Breast epithelium (tissue), 3 donors: ENCODE data around the gene KRTAP19-6.

Source experiments
- POLR2A ChIP-seq: fragments of 450-650 bp; IDR thresholded peaks from one replicate; pipeline ENCODE4 v1.6.1; 2016; ENCODE audit warnings: antibody characterized with exemption, mild to moderate bottlenecking, moderate library complexity
- TF ChIP-seq, protein P1 (sequence below), 3 donors: fragments of 450-650 bp; IDR thresholded peaks; one replicate each; pipeline ENCODE4 v1.5.1; 2016 to 2017; ENCODE audit warnings: antibody characterized with exemption in 3 of 3, mild to moderate bottlenecking in 3 of 3, moderate library complexity in 3 of 3

GRCh38 chr21:30552782-30553181, 11.1 kb upstream of the KRTAP19-6 start:
- TF ChIP-seq, protein P1, sequence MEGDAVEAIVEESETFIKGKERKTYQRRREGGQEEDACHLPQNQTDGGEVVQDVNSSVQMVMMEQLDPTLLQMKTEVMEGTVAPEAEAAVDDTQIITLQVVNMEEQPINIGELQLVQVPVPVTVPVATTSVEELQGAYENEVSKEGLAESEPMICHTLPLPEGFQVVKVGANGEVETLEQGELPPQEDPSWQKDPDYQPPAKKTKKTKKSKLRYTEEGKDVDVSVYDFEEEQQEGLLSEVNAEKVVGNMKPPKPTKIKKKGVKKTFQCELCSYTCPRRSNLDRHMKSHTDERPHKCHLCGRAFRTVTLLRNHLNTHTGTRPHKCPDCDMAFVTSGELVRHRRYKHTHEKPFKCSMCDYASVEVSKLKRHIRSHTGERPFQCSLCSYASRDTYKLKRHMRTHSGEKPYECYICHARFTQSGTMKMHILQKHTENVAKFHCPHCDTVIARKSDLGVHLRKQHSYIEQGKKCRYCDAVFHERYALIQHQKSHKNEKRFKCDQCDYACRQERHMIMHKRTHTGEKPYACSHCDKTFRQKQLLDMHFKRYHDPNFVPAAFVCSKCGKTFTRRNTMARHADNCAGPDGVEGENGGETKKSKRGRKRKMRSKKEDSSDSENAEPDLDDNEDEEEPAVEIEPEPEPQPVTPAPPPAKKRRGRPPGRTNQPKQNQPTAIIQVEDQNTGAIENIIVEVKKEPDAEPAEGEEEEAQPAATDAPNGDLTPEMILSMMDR (IDR thresholded peaks at IDR 0.05) = no peak
- TF ChIP-seq POLR2A = no peak
